Peyer's patch (tissue), 4 donors: ENCODE results near the gene SH3RF3. TPM values are rescaled to one million over a fixed set of nuclear protein-coding genes. Genes with fewer than 3 reads are reported as not detected.

ENCODE experiments used
- DNase-seq, 3 donors: peaks; one replicate each; pipeline ENCODE4 v3.0.0-alpha.2; 2017 to 2019
- H3K27ac ChIP-seq, 4 donors: fragments of 200-600 bp; sonication (generic); one replicate each; pipeline ENCODE4 v1.5.1; 2016 to 2019
- H3K27me3 ChIP-seq, 2 donors: fragments of 200-600 bp; sonication (generic); one replicate each; pipeline ENCODE4 v1.5.1; 2019
- H3K36me3 ChIP-seq, 3 donors: fragments of 200-600 bp; sonication (generic); one replicate each; pipeline ENCODE4 v1.5.1; 2016 to 2019
- H3K4me1 ChIP-seq, 4 donors: fragments of 200-600 bp; sonication (generic); one replicate each; pipeline ENCODE4 v1.5.1; 2016 to 2019
- H3K4me3 ChIP-seq, 4 donors: fragments of 200-600 bp; sonication (generic); 1 replicate in 3 of 4; 2 replicates in 1 of 4; pipeline ENCODE4 v1.5.1; 2016 to 2019; ENCODE audit warnings: mild to moderate bottlenecking in 1 of 4
- H3K9me3 ChIP-seq, 4 donors: fragments of 200-600 bp; sonication (generic); one replicate each; pipeline ENCODE4 v1.5.1; 2016 to 2019; ENCODE audit warnings: mild to moderate bottlenecking in 1 of 4
- POLR2A ChIP-seq, 2 donors: fragments of 450-650 bp; IDR thresholded peaks; one replicate each; pipeline ENCODE4 v1.5.1; 2017; ENCODE audit warnings: antibody characterized with exemption in 2 of 2, mild to moderate bottlenecking in 2 of 2, moderate library complexity in 2 of 2
- total RNA-seq, 4 donors: library from RNA; depleted of rRNA; stranded (reverse); fragments of >200 nt; gene quantifications; one replicate each; pipeline ENCODE4 v1.1.0, GENCODE V29; 2016
- TF ChIP-seq, protein P1 (sequence below), 6 experiments: fragments of 450-650 bp in 4 of 6; fragments of 200-600 bp in 2 of 6; sonication (generic) in 1 of 6; IDR thresholded peaks; one replicate each; pipeline ENCODE4 v1.5.1; 2017 to 2019; ENCODE audit warnings: antibody characterized with exemption in 6 of 6, mild to moderate bottlenecking in 3 of 6, moderate library complexity in 1 of 6

The SH3RF3 gene
- total RNA-seq, 4 donors from 2014 or later, result 1.1 to 5.0 (median 3.3) TPM

DNA sequence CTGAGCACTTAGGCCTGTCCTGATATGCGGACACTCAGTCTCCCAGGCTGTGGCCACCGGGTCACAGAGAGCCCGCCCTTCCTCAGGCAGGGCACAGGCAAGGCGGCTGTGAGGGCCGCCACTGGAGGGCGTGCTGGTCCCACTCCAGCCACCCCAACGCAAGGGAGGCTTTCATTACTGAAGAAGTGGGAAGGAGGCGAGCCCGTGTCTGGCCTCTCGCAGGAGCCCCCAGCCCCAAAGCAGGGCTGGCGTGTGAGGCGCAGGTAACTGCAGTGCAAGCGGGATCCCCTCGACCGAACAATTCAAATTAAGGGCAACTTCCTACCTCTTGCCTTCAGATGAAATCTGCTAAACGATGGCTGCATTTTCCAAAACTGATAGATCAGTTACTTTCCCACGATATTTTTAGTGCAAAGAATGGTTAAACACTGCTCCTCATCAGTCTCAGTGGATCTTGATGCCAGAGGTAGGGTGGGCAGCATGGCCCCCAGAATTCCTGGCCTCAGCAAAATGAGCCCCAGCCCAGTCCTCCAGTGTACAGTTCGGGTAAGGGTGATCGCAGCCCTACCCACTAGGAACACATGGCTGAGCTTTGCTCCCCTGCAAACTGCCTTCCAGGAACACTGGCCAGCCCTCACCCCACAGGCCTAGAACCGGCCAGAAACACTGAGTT lies 387.6 kb downstream of the SH3RF3 start:
- no peak overlapping the region for H3K4me3 ChIP-seq
- no peaks in the 10 kb centered on the region for H3K36me3 ChIP-seq
- peak in 1 of 3 donors; percentile 78 for DNase-seq
- H3K27ac ChIP-seq, result no peak overlapping the region
- H3K4me1 ChIP-seq, result peaks cover 0 to 16% (median 0%) of the 10 kb centered on the region in 4 donors
- TF ChIP-seq POLR2A (IDR thresholded peaks at IDR 0.05), result no peak
- TF ChIP-seq, protein P1, sequence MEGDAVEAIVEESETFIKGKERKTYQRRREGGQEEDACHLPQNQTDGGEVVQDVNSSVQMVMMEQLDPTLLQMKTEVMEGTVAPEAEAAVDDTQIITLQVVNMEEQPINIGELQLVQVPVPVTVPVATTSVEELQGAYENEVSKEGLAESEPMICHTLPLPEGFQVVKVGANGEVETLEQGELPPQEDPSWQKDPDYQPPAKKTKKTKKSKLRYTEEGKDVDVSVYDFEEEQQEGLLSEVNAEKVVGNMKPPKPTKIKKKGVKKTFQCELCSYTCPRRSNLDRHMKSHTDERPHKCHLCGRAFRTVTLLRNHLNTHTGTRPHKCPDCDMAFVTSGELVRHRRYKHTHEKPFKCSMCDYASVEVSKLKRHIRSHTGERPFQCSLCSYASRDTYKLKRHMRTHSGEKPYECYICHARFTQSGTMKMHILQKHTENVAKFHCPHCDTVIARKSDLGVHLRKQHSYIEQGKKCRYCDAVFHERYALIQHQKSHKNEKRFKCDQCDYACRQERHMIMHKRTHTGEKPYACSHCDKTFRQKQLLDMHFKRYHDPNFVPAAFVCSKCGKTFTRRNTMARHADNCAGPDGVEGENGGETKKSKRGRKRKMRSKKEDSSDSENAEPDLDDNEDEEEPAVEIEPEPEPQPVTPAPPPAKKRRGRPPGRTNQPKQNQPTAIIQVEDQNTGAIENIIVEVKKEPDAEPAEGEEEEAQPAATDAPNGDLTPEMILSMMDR (IDR thresholded peaks at IDR 0.05), result peak in 4 of 6 experiments; percentile 19 to 73 (median 57)
- no peaks in the 10 kb centered on the region for H3K9me3 ChIP-seq
- H3K27me3 ChIP-seq, result no peaks in the 10 kb centered on the region

GRCh38 chr2:109517118-109517889 lies 388.3 kb downstream of the SH3RF3 start:
- H3K36me3 ChIP-seq, result no peaks in the 10 kb centered on the region
- H3K9me3 ChIP-seq, result no peaks in the 10 kb centered on the region
- no peak overlapping the region for H3K27ac ChIP-seq
- peaks cover 0 to 16% (median 0%) of the 10 kb centered on the region in 4 donors for H3K4me1 ChIP-seq
- H3K4me3 ChIP-seq, result no peak overlapping the region
- TF ChIP-seq, protein P1 (IDR thresholded peaks at IDR 0.05), result no peak
- TF ChIP-seq POLR2A (IDR thresholded peaks at IDR 0.05), result no peak
- no peaks in the 10 kb centered on the region for H3K27me3 ChIP-seq
- no peak for DNase-seq

- H3K4me1 ChIP-seq, result peaks cover 0 to 7% (median 0%) of the 10 kb centered on the region in 4 donors
- H3K4me3 ChIP-seq, result no peak overlapping the region
- no peak overlapping the region for H3K27ac ChIP-seq
- no peaks in the 10 kb centered on the region for H3K9me3 ChIP-seq
- TF ChIP-seq, protein P1 (IDR thresholded peaks at IDR 0.05), result no peak
- no peak for TF ChIP-seq POLR2A (IDR thresholded peaks at IDR 0.05)
- no peaks in the 10 kb centered on the region for H3K27me3 ChIP-seq
- DNase-seq, result no peak
- no peaks in the 10 kb centered on the region for H3K36me3 ChIP-seq
These were observed 390.5 kb downstream of the SH3RF3 start for GRCh38 chr2:109519513-109519912.

GRCh38 chr2:109521233-109522062 lies 392.4 kb downstream of the SH3RF3 start:
- no peaks in the 10 kb centered on the region for H3K9me3 ChIP-seq
- no peaks in the 10 kb centered on the region for H3K36me3 ChIP-seq
- peak in 1 of 3 donors; percentile 29 for DNase-seq
- H3K27ac ChIP-seq, result no peak overlapping the region
- H3K27me3 ChIP-seq, result no peaks in the 10 kb centered on the region
- no peak for TF ChIP-seq POLR2A (IDR thresholded peaks at IDR 0.05)
- TF ChIP-seq, protein P1 (IDR thresholded peaks at IDR 0.05), result no peak
- no peaks in the 10 kb centered on the region for H3K4me1 ChIP-seq
- H3K4me3 ChIP-seq, result no peak overlapping the region

DNA sequence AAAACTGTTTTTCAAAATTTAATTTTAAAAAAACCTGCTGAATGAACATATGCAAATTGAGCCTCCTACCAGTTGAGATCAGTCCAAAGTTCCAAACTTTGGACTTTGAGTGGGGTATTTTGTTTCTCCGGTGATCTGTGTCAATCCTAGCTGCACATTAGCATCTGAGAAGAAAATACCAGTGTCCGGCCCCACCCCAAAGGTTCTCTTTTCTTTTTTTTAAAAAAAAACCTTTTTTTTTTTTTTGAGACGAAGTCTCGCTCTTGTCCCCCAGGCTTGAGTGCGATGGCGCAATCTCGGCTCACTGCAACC lies 393.0 kb downstream of the SH3RF3 start:
- H3K4me3 ChIP-seq, result no peak overlapping the region
- H3K27ac ChIP-seq, result no peak overlapping the region
- H3K27me3 ChIP-seq, result no peaks in the 10 kb centered on the region
- TF ChIP-seq, protein P1 (IDR thresholded peaks at IDR 0.05), result no peak
- TF ChIP-seq POLR2A (IDR thresholded peaks at IDR 0.05), result no peak
- no peaks in the 10 kb centered on the region for H3K36me3 ChIP-seq
- no peaks in the 10 kb centered on the region for H3K4me1 ChIP-seq
- no peak for DNase-seq
- H3K9me3 ChIP-seq, result no peaks in the 10 kb centered on the region
